Keratinocyte (primary cell): Measurements from ENCODE around the gene MALRD1. TPM values are rescaled to one million over a fixed set of nuclear protein-coding genes. Genes with fewer than 3 reads are reported as not detected.

Source experiments
- DNase-seq: peaks from one replicate; pipeline ENCODE4 v3.0.0-alpha.2; 2011; ENCODE audit warnings: low read depth, missing footprints, low spot score
- FAIRE-seq: peaks from 2 replicates; lab custom pipeline; 2011; peaks lifted over from hg19 to GRCh38; lab: Jason Lieb, UNC
- H2AFZ ChIP-seq: 2 replicates; pipeline ENCODE4 v1.6.0; 2012; ENCODE audit warnings: low read length, control low read depth, inconsistent platforms; ENCODE audit not compliant: control insufficient read depth
- H3K27ac ChIP-seq: 2 replicates; pipeline ENCODE4 v1.5.1; 2011; ENCODE audit warnings: low read length; ENCODE audit not compliant: control insufficient read depth, insufficient read depth
- H3K27me3 ChIP-seq: 3 replicates; pipeline ENCODE4 v1.6.0; 2011; ENCODE audit warnings: low read length; ENCODE audit not compliant: control insufficient read depth, insufficient read depth; ENCODE audit errors: extremely low read depth
- H3K36me3 ChIP-seq, 2 experiments: 2 replicates in 1 of 2; 3 replicates in 1 of 2; pipeline ENCODE4 v1.5.1; 2011; ENCODE audit warnings: low read length in 2 of 2, mild to moderate bottlenecking in 1 of 2; ENCODE audit not compliant: control insufficient read depth in 2 of 2, insufficient read depth in 2 of 2; ENCODE audit errors: extremely low read depth in 1 of 2
- H3K4me1 ChIP-seq: 3 replicates; pipeline ENCODE4 v1.5.1; 2011; ENCODE audit warnings: low read length; ENCODE audit not compliant: control insufficient read depth, insufficient read depth; ENCODE audit errors: extremely low read depth
- H3K4me2 ChIP-seq: 3 replicates; pipeline ENCODE4 v1.6.0; 2011; ENCODE audit warnings: low read depth, low read length; ENCODE audit not compliant: control insufficient read depth, insufficient read depth; ENCODE audit errors: extremely low read depth
- H3K4me3 ChIP-seq, 3 experiments: fragments of 200-600 bp in 1 of 3; sonication (generic) in 1 of 3; 2 replicates in 2 of 3; 3 replicates in 1 of 3; pipeline ENCODE4 v1.5.1; 2011 to 2016; ENCODE audit warnings: low read length in 3 of 3, mild to moderate bottlenecking in 3 of 3, control low read depth in 2 of 3, inconsistent platforms in 1 of 3, low read depth in 1 of 3, mixed read lengths in 1 of 3, mixed run types in 1 of 3, moderate library complexity in 1 of 3; ENCODE audit not compliant: control insufficient read depth in 2 of 3, insufficient read depth in 2 of 3; ENCODE audit errors: extremely low read depth in 1 of 3
- H3K79me2 ChIP-seq: 2 replicates; pipeline ENCODE4 v1.6.0; 2012; ENCODE audit warnings: low read length; ENCODE audit not compliant: control insufficient read depth, insufficient read depth
- H3K9ac ChIP-seq: 3 replicates; pipeline ENCODE4 v1.6.0; 2011; ENCODE audit warnings: low read length; ENCODE audit not compliant: control insufficient read depth, insufficient read depth; ENCODE audit errors: extremely low read depth
- H3K9me1 ChIP-seq: 3 replicates; pipeline ENCODE4 v1.6.0; 2011; ENCODE audit warnings: low read length; ENCODE audit not compliant: control insufficient read depth, insufficient read depth; ENCODE audit errors: extremely low read depth
- H3K9me3 ChIP-seq: 2 replicates; pipeline ENCODE4 v1.5.1; 2012; ENCODE audit warnings: low read depth, low read length; ENCODE audit not compliant: control insufficient read depth
- H4K20me1 ChIP-seq: 3 replicates; pipeline ENCODE4 v1.6.0; 2011; ENCODE audit warnings: low read length; ENCODE audit not compliant: control insufficient read depth, insufficient read depth; ENCODE audit errors: extremely low read depth
- EZH2 ChIP-seq: IDR thresholded peaks from one replicate; pipeline ENCODE4 v1.6.1; 2012; ENCODE audit warnings: inconsistent platforms, mild to moderate bottlenecking, low read length, moderate library complexity
- dilution Hi-C: fragments of 300-500 bp; cut with MboI; formaldehyde crosslinking; loops from one replicate; pipeline ENCODE4 v1.7.0; 2020; ENCODE audit warnings: low sequenced_read_pairs; ENCODE audit not compliant: extremely low pct_ligation_motif_present
- polyA plus RNA-seq, 5 experiments: library from polyadenylated mRNA; depleted of rRNA in 3 of 5; stranded (reverse) in 3 of 5; stranded (forward) in 1 of 5; unstranded in 1 of 5; fragments of >200 nt; gene quantifications; 1 replicate in 1 of 5; 2 replicates in 3 of 5; 3 replicates in 1 of 5; pipeline versions ENCODE4 v1.2.1 to v1.2.3, GENCODE V29; 2011 to 2012; ENCODE audit warnings: missing spikeins in 2 of 5, low read depth in 1 of 5, low replicate concordance in 1 of 5
- TF ChIP-seq, protein P1 (sequence below), 3 experiments: IDR thresholded peaks in 1 of 3; conservative IDR thresholded peaks in 1 of 3; optimal IDR thresholded peaks in 1 of 3; 2 replicates in 2 of 3; 3 replicates in 1 of 3; pipeline versions ENCODE3 to v1.5.1; 2011; ENCODE audit warnings: low read length in 3 of 3, mild to moderate bottlenecking in 3 of 3, moderate library complexity in 2 of 3, control low read depth in 1 of 3, inconsistent platforms in 1 of 3; ENCODE audit not compliant: insufficient read depth in 2 of 3; ENCODE audit errors: extremely low read depth in 1 of 3

Gene MALRD1
- polyA plus RNA-seq, 1 donor (not counting 4 experiments of a cell fraction or from before 2014, with no cell fraction given), result not detected

DNA sequence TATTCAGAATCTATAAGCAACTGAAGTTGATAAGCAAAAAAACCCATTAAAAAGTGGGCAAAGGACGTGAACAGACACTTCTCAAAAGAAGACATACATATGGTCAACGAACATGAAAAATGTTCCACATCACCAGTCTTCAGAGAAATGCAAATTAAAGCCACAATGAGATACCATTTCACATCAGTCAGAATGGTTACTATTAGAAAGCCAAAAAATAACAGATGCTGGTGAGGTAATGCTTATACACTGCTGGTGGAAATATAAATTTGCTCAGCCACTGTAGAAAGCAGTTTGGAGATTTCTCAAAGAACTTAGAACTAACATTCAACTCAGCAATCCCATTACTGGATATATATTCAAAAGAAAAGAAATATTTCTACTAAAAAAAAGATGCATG lies 434.8 kb downstream of the MALRD1 start:
- no peak overlapping the region for H3K4me3 ChIP-seq
- no peaks in the 10 kb centered on the region for H3K9me3 ChIP-seq
- no peak overlapping the region for H2AFZ ChIP-seq
- dilution Hi-C loops, result no loop called here
- H3K27ac ChIP-seq, result no peak overlapping the region
- H3K9ac ChIP-seq, result no peak overlapping the region
- H3K79me2 ChIP-seq, result no peaks in the 10 kb centered on the region
- no peaks in the 10 kb centered on the region for H3K4me1 ChIP-seq
- H4K20me1 ChIP-seq, result no peaks in the 10 kb centered on the region
- FAIRE-seq (no peak), DNase-seq (no peak)
- no peaks in the 10 kb centered on the region for H3K36me3 ChIP-seq
- TF ChIP-seq EZH2, result no peak
- TF ChIP-seq, protein P1, sequence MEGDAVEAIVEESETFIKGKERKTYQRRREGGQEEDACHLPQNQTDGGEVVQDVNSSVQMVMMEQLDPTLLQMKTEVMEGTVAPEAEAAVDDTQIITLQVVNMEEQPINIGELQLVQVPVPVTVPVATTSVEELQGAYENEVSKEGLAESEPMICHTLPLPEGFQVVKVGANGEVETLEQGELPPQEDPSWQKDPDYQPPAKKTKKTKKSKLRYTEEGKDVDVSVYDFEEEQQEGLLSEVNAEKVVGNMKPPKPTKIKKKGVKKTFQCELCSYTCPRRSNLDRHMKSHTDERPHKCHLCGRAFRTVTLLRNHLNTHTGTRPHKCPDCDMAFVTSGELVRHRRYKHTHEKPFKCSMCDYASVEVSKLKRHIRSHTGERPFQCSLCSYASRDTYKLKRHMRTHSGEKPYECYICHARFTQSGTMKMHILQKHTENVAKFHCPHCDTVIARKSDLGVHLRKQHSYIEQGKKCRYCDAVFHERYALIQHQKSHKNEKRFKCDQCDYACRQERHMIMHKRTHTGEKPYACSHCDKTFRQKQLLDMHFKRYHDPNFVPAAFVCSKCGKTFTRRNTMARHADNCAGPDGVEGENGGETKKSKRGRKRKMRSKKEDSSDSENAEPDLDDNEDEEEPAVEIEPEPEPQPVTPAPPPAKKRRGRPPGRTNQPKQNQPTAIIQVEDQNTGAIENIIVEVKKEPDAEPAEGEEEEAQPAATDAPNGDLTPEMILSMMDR (optimal IDR thresholded peaks at IDR 0.05 in 1 of 3, IDR thresholded peaks at IDR 0.05 in 1 of 3, conservative IDR thresholded peaks at IDR 0.05 in 1 of 3; ENCODE audit: extremely low read depth in 1 of 3, insufficient read depth in 2 of 3, low read length in 3 of 3), result no peak
- no peaks in the 10 kb centered on the region for H3K9me1 ChIP-seq
- no peaks in the 10 kb centered on the region for H3K27me3 ChIP-seq
- H3K4me2 ChIP-seq, result no peak overlapping the region

DNA sequence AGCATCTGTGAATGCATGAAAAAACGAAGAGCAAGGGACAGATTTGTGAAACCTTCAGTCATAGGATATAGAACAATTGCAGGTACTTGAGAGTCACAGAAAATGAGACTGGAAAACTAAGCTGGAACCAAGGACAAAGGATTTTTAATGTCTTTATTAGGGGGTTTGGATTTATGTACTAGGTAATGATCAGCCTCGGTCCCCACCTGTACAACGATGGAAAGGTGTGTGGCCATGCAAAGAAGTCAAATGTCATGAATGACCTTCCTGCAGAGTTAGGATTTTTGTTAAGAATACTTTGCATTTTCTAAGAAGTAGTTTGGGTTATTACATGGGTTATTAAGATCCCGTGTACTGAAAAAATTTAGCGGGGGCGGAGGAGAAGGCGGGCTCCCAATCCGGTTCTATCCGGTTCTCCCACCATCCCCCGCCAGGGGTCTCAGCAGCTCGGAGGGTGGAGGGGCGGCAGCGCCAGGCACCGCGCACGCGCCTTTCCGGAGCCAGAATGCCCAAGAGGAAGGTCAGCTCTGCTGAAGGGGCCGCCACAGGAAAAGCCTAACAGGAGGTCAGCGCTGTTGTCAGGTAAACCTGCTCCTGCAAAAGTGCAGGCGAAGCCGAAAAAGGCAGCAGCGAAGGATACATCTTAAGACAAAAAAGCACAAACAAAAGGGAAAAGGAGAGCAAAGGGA lies 440.1 kb downstream of the MALRD1 start:
- Histone ChIP-seq H3K36me3 (no peaks in the 10 kb centered on the region), H3K27ac (no peak overlapping the region), H2AFZ (peak overlapping the region; percentile 22), H3K4me3 (no peak overlapping the region), H4K20me1 (no peaks in the 10 kb centered on the region), H3K9me1 (no peaks in the 10 kb centered on the region), H3K79me2 (no peaks in the 10 kb centered on the region), H3K9me3 (no peaks in the 10 kb centered on the region), H3K27me3 (no peaks in the 10 kb centered on the region), H3K4me1 (no peaks in the 10 kb centered on the region), H3K4me2 (no peak overlapping the region), H3K9ac (no peak overlapping the region)
- dilution Hi-C loops, result no loop called here
- TF ChIP-seq, protein P1 (optimal IDR thresholded peaks at IDR 0.05 in 1 of 3, IDR thresholded peaks at IDR 0.05 in 1 of 3, conservative IDR thresholded peaks at IDR 0.05 in 1 of 3; ENCODE audit: extremely low read depth in 1 of 3, insufficient read depth in 2 of 3, low read length in 3 of 3), result no peak
- DNase-seq (no peak), FAIRE-seq (no peak)
